Measurements from ENCODE around the gene PLXND1.

The PLXND1 gene

DNA sequence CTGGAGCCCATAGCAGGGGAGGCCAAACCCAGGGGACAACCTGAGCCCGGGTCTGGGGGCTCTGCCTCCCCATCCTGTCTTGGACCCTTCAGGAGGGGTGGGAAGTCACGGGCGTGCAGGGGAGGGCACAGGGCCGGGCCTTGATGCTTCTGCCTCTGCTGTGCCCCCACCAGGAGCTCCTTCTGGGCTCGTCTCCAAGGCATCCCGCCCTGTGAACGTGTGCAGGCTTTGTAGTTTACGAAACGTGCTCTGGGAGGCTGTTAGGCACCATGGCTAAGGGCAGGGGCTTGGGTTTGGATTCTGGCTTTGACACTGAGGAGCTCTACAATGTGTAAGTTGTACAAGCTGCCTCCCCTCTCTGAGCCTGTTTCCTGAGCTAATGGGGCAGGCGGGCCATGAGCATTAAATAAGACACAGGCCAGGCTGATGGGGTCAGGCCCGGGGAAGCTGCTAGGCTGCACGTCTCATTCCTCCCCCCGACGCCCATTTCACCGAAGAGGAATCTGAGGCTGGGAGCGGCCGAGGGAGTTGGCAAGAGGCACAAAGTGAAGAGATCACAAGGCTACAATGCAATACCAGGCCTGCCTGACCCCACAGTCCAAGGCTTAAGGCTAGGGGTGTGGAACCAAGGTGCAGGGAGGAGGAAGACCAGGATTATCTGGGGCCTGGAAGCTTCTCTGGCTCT is 19.6 kb downstream of the PLXND1 start:
- DNase-seq (ENCODE audit: low read depth in 2 of 2), result no peak

DNA sequence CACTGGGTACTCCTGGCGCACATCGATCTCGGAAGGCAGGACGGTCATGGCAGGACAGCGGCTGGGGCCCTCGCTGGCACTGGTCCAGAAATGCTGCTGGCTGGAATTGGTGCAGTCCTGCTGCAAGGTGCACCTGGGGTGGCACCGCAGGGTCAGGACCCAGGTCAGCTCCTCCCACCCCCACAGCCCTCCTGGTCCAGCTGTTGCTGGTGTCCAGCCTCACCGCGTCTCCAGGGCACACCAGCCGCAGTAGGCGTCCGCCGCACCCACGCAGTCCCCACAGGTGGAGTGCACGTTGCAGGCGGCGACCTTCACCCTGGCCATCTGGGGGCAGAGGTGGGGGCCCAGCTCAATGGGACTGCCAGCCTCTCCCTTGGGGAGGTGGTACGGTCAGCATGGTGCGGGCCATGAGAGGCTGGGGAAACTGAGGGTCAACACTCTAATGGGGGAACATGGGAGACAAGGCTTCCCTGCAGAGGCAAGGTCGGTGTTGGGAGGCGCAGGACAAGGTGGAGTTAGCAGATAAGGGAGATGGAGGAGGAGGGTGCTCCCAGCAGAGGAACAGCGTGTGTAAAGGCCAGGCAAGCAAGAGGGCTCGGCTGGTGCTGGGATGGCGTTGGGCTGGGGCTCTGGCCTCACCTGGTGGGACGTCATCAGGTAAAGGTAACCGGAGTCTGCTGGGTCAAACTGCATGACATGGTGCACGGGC is 20.4 kb downstream of the PLXND1 start:
- DNase-seq (ENCODE audit: low read depth in 2 of 2), result no peak

DNA sequence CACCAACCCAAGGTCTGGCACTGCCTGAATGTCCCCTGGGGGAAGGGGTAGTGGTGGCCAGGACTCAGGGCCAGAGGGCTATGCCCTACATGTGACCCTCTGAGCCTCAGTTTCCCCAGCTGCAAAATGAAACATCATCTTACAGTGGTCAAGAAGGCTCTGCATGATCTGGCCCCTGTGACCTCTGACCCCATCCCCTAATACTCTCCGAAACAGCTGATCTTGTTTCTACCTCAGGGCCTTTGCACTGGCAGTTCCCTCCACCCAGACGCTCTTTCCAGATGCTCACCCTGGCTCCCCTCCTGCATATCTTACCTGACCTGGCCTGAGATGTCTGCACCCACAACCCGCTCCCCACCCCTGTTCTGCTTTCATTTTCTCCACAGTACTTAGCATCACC is 21.8 kb downstream of the PLXND1 start:
- DNase-seq (ENCODE audit: low read depth in 2 of 2), result no peak

DNA sequence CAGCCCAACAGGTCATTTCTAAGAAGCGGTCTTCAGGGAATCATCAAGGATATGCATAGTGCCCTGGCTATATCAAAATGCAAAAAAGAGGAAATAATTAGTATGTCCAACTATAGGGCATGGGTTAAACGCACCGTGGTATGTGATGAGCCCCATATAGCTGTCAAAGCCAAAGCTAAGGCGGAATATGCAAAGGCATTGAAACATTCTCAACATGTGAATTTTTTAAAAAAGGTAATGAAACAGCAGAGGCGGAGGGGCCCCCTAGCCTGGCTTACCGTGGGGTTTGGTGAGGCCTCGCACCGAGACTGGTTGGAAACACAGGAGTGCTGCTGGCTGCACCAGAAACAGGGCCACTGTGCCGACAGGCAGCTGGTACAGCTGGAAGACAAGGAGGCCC is 23.2 kb downstream of the PLXND1 start:
- DNase-seq (ENCODE audit: low read depth in 2 of 2), result no peak

DNA sequence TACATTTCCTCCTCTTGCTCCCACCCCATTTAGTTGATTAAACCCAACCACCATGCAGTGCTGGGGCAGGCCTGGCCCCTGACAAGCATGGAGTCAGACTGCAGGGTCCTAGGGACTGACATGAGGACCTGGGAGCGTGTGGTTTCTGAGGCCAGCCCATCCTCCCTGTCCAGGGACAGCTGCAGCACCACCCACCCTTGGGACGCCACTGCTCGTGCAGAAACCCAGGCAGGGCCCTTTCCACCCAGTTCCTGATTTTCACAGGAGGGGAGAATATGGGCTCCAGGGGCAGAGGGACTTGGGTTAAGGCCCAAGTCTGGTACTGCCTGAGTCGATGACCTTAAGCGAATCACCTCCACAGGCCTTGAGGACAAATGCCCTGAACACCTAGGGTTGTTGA is 23.7 kb downstream of the PLXND1 start:
- DNase-seq (ENCODE audit: low read depth in 2 of 2), result no peak

DNA sequence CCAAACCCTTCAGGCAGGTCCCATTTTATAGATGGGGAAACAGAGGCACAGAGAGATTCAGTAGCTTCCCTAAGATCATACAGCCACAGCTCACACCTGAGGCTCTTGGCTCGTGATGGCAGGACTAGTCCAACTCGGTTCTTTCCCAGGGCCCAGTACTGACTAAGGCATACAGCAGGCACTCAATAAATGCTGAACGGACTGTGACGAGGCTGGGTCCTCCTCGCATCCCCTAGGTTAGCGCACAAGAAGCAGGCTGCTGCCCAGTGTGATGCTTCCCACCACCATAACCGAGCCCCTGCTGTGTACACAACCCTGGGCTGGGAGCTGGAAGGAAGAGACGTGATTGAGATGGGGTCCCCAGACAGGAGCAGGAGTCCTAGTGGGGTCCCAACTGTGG is 24.9 kb downstream of the PLXND1 start:
- no peak for DNase-seq (ENCODE audit: low read depth in 2 of 2)

DNA sequence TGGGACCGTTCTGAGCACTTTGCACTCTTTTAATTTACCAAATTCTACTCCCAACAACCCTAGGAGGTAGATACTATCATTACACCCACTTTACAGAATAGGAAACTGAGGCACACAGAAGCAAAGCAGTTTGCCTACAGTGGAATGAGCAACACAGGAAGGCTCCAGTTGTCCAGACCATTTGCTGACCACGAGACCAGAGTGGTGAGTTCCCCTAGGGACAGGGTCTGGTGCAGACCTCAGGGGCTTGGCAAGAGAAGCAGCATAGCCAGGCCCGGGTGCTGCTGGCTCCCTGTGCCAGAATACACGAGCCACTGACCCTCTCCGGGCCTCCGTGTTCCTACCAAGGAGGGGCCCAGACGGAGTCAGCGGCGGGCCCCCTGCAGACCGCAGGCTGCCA is 26.5 kb downstream of the PLXND1 start:
- DNase-seq (ENCODE audit: low read depth in 2 of 2), result no peak

DNA sequence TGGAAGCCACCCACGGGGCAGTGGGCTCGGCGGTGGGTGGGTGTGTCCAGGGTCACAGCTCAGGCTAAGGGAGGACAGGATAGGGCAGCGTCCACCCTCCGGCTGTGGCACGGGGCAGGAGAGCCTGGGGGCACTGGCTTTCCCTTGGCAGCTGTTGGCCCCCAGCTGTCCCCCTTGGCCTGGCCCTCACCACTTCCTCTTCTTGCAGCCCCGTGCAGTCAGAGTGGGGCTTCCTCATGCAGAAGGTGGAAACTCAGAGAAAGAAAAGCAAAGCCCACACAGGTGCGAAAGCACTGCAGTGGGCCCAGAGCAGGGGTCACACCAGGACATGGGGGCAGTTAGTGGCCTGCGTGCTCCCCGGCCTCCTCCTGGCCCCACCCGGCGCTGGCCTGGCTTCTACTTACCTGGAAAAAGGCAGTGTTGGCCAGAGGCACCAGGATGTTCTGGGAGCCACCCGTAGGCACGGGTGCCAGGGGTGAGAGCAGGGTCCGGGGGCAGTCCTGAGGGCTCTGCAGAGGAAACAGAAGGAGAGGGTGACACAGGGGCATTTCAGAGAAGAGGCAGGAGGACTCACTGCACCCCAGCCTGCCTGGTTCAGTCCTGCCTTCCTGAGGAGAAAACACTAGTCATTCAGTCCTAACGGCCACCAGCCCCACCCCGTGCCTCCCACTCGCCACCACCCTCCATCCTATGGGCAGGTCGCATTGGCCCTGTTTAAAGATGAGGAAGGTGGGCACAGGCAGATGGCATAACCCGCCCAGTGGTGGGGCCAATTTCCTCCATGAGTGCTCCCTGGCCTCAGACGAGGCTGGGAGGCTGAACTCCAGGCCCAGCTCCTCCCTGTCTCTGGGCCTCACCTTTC is 28.3 kb downstream of the PLXND1 start:
- DNase-seq (ENCODE audit: low read depth in 2 of 2), result no peak

DNA sequence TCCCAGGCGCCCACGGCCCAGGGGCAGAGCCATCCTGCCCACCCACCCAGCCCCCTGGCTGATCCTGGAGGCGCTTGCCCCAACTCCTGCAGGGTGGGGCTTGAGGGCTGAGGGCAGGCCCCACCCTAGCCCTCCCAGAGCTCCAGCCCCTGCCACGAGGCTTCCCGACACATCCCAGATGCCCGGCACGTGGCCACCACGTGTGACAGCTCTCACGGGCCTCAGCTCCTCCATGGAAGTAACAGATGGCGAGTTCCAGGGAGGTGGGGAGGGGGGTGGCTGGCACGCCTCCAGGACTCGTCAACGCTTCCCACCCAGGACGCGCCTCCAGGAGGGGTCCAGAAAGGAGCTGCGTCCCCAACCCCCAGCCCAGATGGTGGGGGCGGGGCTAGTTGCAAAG is 29.1 kb downstream of the PLXND1 start:
- DNase-seq (ENCODE audit: low read depth in 2 of 2), result no peak

DNA sequence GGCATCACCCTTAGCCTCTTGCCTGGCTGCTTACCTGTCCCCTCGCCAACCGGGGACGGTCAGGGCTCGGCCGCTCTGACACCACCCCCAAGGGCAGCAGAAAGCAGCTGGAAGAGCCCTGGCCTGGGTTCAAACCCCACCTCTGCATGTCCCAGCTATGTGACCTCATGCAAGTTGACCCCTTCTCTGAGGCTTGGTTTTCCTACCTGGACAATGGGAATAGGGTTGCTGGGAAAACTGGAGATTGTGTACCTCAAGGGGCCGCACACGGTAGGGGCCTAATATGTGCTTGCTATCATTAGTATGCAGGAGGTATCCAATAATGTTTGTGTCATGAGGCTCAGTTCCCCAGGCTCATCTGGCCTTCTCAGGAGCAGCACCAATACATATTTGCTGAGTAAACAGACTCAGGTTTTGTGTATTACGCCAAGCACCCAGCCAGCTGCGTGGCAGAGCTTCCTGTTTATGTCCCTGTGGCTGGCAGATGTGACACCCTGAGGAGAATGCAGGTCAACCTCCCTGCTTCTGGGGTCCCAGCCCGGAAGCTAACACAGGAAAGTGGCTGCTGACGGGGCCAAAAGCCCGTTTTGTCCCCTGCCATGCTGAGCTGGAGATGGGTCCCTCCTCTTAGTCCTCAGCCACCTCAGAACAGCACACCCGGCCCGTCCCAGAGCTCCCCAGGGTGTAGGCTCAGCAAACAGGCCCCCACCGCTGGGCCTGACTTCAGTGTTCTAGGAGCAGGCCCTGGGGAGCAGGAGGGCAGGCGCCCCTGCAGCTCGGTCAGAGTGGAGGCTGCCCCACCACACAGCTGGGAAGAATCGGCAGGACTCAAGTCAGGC is 29.7 kb downstream of the PLXND1 start:
- peak in 1 of 2 donors; percentile 7 for DNase-seq (ENCODE audit: low read depth in 2 of 2)

DNA sequence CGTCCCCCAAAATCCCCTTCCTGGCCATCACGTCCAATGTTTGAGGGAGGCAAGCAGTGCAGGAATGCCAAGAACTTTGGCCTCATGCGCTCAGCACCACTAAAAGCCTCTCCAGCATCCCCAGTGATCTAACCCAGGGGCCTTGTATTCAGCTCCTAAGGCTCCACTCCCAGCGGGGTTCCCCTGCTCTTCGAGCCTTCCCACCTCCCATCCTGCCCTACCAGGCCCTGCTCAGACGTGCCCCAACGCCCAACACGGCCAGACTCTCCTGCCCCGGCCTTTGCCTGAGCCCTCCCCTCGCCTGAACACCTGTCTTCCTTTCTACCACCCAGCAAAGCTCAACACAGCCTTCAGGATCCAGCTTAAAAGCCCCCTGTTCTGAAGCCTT is 30.5 kb downstream of the PLXND1 start:
- DNase-seq (ENCODE audit: low read depth in 2 of 2), result no peak

DNA sequence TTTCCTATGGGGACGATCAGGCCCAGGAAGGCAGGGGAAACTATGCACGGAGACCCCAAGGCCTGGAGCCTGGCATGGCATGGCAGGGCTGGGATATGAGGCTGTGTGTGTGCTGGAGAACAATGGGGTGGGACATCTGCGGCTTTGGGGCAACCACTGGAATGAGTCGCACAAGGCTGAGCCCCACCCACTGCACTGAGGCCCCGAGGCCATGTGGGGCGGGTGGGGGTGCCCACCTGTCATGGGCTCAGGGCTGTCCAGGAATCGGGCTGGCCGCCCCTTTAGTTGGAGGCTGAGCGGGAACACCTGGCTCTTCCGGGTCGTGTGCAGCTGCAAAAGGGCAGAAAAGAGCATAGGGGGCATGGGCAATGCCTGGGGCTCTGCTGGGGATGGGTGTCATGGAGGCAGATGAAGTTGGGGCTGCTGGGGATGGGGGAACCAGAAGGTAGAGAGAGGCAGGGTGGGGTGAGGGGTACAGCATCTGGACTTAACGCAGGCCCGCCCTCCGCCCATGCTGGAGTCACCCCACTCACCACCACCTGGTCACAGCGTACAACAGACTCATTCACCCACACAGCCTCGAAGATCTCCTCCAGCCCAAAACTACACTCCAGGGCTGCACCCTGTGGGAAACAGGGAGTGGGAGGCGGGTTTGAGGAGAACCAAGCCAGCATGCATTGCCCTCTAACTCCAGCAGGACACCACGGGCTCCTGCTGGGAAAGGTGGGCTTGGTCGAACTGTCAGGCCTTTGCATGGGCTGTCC is 31.1 kb downstream of the PLXND1 start:
- DNase-seq (ENCODE audit: low read depth in 2 of 2), result no peak

DNA sequence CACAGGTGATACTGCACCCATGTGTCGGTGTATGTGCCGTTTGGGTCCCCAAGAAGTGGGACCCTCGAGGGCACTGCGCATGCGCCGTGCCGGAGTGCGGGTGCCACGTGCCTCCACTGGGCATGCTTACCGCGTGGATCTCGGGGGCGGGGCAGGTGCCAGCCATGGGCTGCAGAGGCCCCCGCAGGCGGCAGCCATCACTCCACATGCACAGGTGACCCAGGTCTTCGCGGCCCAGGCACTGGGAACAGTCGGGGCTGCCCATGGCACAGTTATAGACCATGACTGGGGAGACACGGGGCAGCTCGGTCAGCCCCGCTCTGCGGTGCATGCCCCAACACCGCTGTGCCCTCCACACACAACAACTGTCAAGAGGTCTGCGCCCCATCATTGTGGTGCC is 32.3 kb downstream of the PLXND1 start:
- DNase-seq (ENCODE audit: low read depth in 2 of 2), result no peak

DNA sequence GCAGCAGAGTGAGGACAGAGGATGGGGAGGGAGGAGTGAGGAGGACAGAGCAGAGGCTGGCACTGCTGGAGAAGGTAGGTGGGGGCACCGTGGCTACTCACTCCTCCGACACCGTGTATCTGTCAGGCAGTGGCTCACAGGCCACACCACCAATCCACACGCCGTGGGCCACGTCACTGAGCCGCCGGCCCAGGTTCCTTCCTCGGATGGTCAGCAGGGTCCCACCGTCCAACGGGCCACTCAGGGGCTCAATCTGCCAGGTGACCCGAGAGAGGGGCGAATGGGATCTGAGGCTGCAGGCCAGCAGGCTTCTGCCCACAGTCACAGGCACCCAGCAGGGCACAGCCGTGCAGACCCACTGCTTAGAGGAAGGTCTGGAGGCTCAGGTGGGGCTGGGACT is 33.0 kb downstream of the PLXND1 start:
- no peak for DNase-seq (ENCODE audit: low read depth in 2 of 2)

DNA sequence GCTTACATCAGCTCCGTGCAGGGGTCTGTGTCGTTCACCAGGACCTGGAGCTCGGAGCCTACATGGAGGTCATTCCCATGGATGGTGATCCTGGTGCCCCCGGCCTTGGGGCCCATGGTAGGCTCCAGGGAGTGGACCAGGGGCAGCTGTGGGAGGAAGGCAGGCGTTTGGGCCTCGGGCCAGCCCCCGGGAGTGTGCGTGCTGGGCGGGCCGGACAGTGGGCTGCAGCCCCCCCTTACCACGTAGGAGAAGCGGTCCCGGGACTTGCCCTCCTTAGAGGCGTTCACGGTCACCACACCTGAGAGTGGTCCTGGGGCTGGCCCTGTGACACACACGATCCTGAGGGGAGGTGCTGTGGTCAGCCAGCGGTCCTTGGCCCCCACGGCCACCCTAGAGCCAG is 33.9 kb downstream of the PLXND1 start:
- DNase-seq (ENCODE audit: low read depth in 2 of 2), result no peak

DNA sequence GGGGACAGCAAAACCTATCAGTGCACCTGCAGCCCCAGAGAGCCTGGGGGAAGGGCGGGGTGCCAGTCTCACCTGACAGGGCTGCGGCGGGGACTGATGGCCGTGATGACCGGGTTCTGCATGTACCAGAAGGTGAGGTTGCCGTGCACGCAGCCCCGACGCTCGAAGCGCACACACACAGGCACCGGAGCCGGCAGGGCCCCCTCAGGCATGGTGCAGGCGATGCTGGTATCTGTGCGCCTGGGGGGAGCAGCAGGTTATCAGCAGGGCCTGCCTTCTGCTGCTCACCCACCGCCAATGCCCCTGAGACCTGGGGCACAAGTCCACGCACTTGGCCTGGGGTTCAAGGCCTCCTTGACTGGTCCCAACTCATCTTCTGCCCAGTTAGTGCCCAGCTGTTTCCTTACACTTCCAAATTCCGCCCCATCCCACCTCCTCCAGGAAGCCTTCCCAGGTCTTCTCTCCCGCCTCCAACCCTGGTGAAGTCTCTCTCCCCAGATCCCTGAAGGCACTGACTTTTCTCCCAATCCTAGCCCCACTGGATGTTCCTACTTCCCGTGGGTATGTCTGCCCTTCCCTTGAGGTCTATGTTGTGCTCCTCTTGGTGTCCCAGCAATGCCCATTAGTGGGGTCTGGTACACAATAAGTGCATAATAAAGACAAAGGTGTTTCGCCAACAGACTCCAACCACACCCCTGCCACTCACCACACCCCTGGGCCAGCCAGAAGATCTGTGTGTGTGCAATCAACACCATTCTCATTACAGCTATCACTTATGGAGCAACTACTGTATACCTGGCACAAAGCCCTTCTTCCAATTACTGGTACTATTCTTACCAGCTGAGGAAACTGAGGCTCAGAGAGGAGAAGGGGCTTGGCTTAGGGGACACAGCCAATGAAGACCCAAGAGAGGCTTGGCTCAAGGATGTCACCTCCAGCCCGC is 34.6 kb downstream of the PLXND1 start:
- no peak for DNase-seq (ENCODE audit: low read depth in 2 of 2)

DNA sequence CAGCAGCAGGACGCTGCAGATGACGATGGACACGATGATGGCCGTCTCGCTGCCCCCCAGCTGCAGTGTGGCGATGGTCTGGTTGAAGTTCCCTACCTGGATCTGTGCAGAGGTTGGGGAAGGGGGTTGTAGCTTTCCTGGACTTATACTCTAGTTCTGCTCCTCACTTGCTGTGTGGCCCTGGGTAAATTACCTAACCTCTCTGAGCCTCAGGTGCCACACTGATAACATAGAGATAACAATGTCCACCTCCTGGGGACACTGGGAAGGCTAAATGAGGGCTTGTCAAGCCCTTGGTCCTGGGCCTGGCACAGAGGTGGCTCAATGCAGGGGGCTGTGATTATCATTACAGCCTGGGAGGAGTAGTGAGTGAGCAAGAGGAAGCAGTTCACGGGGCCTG is 36.6 kb downstream of the PLXND1 start:
- no peak for DNase-seq (ENCODE audit: low read depth in 2 of 2)

DNA sequence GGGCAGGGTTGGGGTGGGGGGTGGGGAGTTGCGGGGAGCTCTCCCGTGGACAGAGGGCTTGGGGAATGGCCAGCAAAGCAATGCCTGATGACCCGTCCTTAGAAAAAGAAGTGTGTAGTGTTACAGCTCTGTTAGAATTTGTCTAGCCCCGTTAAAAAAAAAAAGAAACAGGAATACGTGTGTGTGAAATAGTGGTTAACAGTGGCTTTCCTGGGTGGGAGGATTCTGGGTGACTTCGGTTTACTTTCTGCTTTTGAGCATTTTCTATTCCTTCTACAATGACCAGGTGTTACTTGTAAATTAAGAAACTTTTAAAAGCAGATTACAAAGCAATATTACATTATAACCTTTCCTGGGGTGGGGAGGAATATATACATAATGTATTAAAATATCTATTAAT is 38.5 kb downstream of the PLXND1 start:
- no peak for DNase-seq (ENCODE audit: low read depth in 2 of 2)

DNA sequence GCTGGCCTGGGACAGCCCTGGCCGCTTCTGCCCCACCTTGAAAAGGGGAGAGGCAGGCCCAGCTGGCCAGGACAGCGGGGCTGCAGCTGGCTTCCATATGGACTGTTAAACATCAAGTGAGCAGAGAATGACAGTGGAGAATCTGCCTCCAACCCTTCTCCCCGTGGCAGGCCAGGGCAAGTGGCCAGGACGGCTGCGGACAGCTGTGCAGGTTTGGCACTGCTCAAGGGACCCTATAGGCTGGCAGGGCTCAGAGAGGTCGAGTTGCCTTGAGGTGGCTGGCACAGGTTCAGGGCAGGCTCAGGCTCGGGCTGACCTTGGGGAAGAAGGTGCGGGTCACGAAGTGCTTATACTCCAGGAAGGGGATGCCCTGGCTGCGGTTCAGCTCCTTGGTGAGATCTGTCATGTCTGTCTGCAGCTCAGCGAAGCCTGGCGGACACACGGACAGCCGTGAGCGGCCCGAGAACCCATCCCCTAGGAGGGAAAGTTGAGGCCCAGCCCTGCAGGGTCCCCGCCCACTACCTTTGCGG is 39.2 kb downstream of the PLXND1 start:
- no peak for DNase-seq (ENCODE audit: low read depth in 2 of 2)

DNA sequence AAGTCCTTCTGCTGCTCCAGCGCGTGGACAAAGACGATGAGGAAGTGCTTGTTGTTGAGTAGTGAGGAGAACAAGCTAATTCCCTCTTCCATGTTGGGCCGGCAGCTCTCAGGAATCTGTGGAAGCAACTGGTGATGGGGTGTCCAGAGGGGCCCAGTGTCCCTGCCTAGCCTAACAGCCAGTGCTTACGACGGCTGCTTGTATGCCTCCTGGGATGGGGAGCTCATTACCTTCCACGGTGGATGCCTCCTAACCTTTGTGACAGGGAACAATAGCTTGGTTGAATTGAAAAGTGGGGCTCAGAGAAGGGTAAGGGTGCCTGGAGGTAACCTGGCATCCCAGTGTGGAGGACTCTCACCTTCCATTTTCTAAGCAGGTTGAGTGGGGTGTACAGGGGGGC is 40.6 kb downstream of the PLXND1 start:
- no peak for DNase-seq (ENCODE audit: low read depth in 2 of 2)
